Measurements from ENCODE around the gene LTK. TPM values are rescaled to one million over a fixed set of nuclear protein-coding genes. Genes with fewer than 3 reads are reported as not detected.

Gene LTK
- total and polyA plus RNA-seq, 3 donors from 2014 or later, result 2.9 to 4.2 (median 3.7) TPM

DNA sequence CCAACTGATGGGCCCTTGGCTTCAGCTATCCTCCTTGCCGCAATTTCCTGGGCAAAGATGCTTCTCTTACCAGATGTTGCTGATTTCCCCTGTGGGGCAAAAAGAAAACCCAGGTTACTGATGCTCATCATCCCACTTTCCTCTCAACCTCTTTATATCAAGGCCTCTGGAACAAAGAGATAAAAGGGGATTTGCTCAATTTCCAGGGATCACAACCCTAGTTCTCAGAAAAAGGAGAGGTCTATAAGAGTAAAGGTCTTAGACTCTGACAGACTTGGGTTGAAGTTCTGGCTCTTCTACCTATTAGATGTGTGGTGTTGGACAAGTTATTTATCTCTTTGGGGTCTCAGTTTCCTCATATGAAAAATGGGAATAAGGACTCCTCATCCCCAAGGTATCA, 21.9 kb upstream of the LTK start:
- H3K4me1 ChIP-seq, result no peaks in the 10 kb centered on the region
- TF ChIP-seq, protein P1, sequence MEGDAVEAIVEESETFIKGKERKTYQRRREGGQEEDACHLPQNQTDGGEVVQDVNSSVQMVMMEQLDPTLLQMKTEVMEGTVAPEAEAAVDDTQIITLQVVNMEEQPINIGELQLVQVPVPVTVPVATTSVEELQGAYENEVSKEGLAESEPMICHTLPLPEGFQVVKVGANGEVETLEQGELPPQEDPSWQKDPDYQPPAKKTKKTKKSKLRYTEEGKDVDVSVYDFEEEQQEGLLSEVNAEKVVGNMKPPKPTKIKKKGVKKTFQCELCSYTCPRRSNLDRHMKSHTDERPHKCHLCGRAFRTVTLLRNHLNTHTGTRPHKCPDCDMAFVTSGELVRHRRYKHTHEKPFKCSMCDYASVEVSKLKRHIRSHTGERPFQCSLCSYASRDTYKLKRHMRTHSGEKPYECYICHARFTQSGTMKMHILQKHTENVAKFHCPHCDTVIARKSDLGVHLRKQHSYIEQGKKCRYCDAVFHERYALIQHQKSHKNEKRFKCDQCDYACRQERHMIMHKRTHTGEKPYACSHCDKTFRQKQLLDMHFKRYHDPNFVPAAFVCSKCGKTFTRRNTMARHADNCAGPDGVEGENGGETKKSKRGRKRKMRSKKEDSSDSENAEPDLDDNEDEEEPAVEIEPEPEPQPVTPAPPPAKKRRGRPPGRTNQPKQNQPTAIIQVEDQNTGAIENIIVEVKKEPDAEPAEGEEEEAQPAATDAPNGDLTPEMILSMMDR (IDR thresholded peaks at IDR 0.05), result no peak
- no peak for TF ChIP-seq POLR2A (IDR thresholded peaks at IDR 0.05)
- no peak overlapping the region for H3K27ac ChIP-seq
- no peaks in the 10 kb centered on the region for H3K9me3 ChIP-seq
- intact Hi-C loops (cut with DNase I; ENCODE audit: low total_unique reads), result no loop called here
- WGBS, 2 donors, result 95 to 100% methylated on average over 1 of the region's 1 CpG
- H3K36me3 ChIP-seq (ENCODE audit: low read depth, missing control alignments), result no peaks in the 10 kb centered on the region
- DNase-seq, result no peak
- H3K27me3 ChIP-seq, result no peaks in the 10 kb centered on the region
- H3K4me3 ChIP-seq, result no peak overlapping the region

DNA sequence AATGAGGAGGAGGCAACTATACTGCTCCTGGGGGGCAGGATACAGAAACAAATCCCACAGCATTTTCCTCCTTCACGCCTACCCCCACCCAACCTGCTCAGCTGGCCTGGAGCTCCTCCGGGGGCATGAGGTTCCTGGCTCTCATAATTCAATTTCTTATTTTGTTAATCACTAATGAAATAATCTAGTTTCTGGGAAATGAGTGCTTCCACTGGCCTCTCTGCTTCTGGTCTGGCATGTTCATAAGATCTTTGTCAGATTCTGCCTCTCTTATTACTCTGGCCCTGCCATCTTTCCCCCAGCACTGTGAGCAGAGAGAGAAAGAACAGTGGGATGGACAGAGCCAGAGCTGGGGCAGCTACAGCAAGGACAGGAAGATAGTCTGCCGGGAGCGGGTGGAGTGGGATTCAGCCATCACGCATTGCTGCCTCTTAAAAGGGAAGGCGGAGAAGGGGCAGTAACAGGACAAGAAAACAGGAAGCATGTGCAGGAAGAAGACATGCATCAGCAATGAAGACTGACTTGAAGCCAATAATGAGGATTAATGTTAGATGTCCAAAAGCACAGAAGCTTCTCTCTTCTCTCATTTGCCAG, 16.8 kb upstream of the LTK start:
- Histone ChIP-seq H3K4me1 (no peaks in the 10 kb centered on the region), H3K27me3 (no peaks in the 10 kb centered on the region), H3K9me3 (no peaks in the 10 kb centered on the region), H3K27ac (no peak overlapping the region), H3K4me3 (no peak overlapping the region), H3K36me3 (ENCODE audit: low read depth, missing control alignments) (no peaks in the 10 kb centered on the region)
- TF ChIP-seq POLR2A (IDR thresholded peaks at IDR 0.05), result no peak
- TF ChIP-seq, protein P1 (IDR thresholded peaks at IDR 0.05), result no peak
- DNase-seq, result no peak
- intact Hi-C loops (cut with DNase I; ENCODE audit: low total_unique reads), result no loop called here
- 91% methylated on average over 6 of the region's 6 CpGs for WGBS, 2 donors

DNA sequence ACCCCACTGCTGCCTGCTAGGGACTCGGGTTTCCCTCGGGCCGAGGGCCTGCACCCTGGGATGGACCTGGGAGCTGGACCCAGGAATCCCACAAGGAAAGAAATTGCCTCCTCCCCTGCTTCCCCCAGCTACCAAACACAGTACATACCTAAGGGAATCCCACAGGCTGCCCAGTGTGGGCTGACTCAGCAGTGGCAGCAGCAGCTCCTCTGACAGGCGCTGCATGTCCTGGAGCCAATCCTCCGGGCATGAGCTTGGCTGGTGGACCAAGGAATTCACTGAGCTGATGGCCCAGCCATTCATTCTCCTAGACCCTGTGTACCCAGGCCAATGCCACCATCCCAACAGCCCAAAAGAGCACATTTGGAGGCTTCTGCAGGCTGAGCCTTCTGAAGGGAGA, 9.5 kb upstream of the LTK start:
- no peak overlapping the region for H3K4me3 ChIP-seq
- H3K27me3 ChIP-seq, result no peaks in the 10 kb centered on the region
- 90 to 91% methylated on average over 2 to 4 of the region's 5 CpGs for WGBS, 2 donors
- no peak overlapping the region for H3K27ac ChIP-seq
- no peaks in the 10 kb centered on the region for H3K9me3 ChIP-seq
- TF ChIP-seq, protein P1 (IDR thresholded peaks at IDR 0.05), result no peak
- TF ChIP-seq POLR2A (IDR thresholded peaks at IDR 0.05), result no peak
- intact Hi-C loops (cut with DNase I; ENCODE audit: low total_unique reads), result no loop called here
- H3K36me3 ChIP-seq (ENCODE audit: low read depth, missing control alignments), result no peaks in the 10 kb centered on the region
- DNase-seq, result no peak
- H3K4me1 ChIP-seq, result no peaks in the 10 kb centered on the region

DNA sequence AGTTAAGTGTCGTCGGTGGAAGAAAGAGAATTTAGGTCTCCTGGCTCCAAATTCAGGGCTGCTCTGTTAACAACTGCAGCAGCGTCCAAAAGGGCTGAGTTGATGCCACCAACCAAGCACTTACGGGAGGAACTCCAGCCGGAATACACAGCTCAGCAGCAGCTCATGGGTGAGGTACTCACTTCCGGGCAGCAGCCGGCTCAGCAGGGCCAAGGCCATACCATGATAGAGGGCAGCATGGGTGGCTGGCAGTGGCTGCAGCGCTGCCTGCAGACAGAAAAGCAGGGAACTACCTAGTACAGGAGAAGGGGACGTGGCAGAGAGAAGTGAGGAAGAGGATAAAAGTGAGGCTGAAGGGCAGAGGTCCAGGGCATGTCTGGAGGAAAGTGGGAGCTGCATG, 8.0 kb upstream of the LTK start:
- Histone ChIP-seq H3K27me3 (no peaks in the 10 kb centered on the region), H3K4me3 (no peak overlapping the region), H3K36me3 (ENCODE audit: low read depth, missing control alignments) (no peaks in the 10 kb centered on the region), H3K4me1 (no peaks in the 10 kb centered on the region), H3K9me3 (no peaks in the 10 kb centered on the region), H3K27ac (no peak overlapping the region)
- no peak for DNase-seq
- intact Hi-C loops (cut with DNase I; ENCODE audit: low total_unique reads), result no loop called here
- 68 to 75% methylated on average over 9 of the region's 9 CpGs for WGBS, 2 donors
- TF ChIP-seq POLR2A (IDR thresholded peaks at IDR 0.05), result no peak
- TF ChIP-seq, protein P1 (IDR thresholded peaks at IDR 0.05), result no peak

DNA sequence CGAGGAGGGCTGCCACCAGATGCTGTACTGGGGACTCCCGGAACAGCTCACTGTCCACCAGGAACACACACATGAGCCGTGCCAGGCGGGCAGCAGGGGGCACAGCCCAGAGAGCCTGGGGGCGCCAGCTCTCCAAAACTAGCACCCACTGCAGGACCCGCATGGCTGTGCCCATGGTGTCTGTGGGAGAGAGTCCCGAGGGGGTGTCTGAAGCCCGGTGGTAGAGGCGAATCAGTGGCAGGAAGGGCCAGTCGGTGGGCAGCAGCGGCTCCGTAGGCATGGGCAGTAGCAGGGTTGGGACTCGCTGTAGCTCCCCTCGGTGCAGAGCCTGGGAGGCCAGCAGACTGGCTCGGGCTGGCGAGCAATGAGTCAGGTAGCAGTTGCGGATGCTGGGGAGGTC, 7.0 kb upstream of the LTK start:
- no peak for DNase-seq
- no peak overlapping the region for H3K27ac ChIP-seq
- H3K36me3 ChIP-seq (ENCODE audit: low read depth, missing control alignments), result no peaks in the 10 kb centered on the region
- WGBS, 2 donors, result 92 to 100% methylated on average over 11 to 17 of the region's 17 CpGs
- no peaks in the 10 kb centered on the region for H3K4me1 ChIP-seq
- H3K27me3 ChIP-seq, result no peaks in the 10 kb centered on the region
- no peak overlapping the region for H3K4me3 ChIP-seq
- H3K9me3 ChIP-seq, result no peaks in the 10 kb centered on the region
- TF ChIP-seq, protein P1 (IDR thresholded peaks at IDR 0.05), result no peak
- TF ChIP-seq POLR2A (IDR thresholded peaks at IDR 0.05), result no peak
- intact Hi-C loops (cut with DNase I; ENCODE audit: low total_unique reads), result no loop called here
